ENCODE data around the gene VIPR1.
"Not testable (repeated sequence)": the region's sequence is repeated elsewhere in the genome, so short reads cannot be mapped to it uniquely, and the experiment has no call there.

VIPR1 gene

DNA sequence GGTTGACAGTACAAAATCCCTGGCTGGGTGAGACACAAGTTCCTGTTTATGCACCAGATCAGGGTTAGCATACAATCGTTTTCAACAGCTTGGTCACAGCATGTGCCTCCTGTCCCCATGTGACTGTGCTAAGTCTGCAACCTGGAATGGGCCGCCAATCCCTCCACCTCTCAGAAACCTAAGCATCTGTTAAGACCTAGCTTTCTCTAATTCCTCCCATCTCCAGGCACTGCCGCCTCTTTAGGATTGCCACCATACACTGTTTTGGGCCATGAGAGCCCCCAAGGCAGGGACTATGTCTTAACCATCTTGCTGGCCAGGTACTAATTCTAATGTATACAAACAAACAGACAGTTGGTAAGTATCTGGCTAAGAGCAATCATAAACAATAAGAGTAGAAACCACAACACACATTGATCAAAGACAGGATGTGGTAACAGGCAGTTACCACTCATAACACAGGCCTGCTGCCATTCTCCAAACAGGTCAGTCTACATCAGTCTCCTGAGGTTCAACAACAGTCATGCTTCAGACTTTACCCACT lies 53.7 kb downstream of the VIPR1 start (continued):
- no peak for TF ChIP-seq INSM2 (tag by site-specific recombination; IDR thresholded peaks at IDR 0.05)
- no peak for TF ChIP-seq ZNF350 (tag by site-specific recombination; IDR thresholded peaks at IDR 0.05)

DNA sequence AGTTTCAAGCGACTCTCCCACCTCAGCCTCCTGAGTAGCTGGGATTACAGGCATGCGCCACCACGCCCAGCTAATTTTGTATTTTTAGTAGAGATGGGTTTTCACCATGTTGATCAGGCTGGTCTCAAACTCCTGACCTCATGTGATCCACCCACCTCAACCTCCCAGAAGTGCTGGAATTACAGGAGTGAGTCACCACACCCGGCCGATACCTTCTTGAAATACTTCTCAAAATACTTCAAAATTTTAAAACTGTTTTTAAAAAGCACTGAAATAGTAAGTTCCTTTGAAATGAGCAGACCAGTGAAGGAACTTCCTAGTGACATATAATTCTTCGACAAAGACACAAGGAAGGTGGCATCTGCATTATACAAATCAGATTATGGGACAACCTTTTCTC lies 54.4 kb downstream of the VIPR1 start:
- CTCF ChIA-PET, result interaction anchor here (0.5 to 1.6 kb wide), 2 partner anchors 10 to 47 kb away, joined by 3 to 6 read pairs; no protein-coding TSS in a partner anchor
- POLR2A ChIA-PET; H3K27ac ChIP-seq (ENCODE audit: extremely low read depth, low read depth, low read length); H3K9me3 ChIP-seq (ENCODE audit: control insufficient read depth, insufficient read depth, low read depth, low read length); H3K4me1 ChIP-seq (ENCODE audit: control insufficient read depth, insufficient read depth, low read length); H3K4me3 ChIP-seq (ENCODE audit: low read depth, low read length): not testable (repeated sequence)
- peaks cover 43 to 89% of the 10 kb centered on the region in 2 experiments for H3K36me3 ChIP-seq (ENCODE audit: control insufficient read depth in 2 of 2, insufficient read depth in 1 of 2, low read length in 2 of 2)

DNA sequence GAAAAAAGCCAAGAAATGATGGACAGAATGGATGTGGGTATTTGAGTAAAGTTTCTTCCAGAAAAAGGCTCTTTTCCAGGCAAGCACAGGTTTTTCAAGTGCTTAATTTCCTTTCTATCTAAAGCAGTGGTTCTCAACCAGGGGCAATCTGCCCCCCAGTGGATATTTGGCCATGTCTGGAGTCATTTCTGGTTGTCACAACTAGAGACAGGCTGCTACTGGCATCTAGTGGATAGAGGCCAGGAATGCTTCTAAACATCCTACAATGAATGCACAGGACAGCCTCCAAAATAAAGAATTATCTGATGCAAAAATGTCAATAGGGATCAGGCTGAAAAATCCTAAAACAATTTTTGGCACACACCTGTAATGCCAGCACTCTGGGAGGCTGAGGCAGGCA lies 55.4 kb downstream of the VIPR1 start:
- Histone ChIP-seq H3K27ac (ENCODE audit: extremely low read depth, low read depth, low read length) (no peak overlapping the region), H3K4me1 (ENCODE audit: control insufficient read depth, insufficient read depth, low read length) (no peaks in the 10 kb centered on the region), H3K36me3 (ENCODE audit: control insufficient read depth in 2 of 2, insufficient read depth in 1 of 2, low read length in 2 of 2) (peaks cover 38 to 89% of the 10 kb centered on the region in 2 experiments; a peak in 2 of 3 replicates), H3K9me3 (ENCODE audit: control insufficient read depth, insufficient read depth, low read depth, low read length) (no peaks in the 10 kb centered on the region), H3K4me3 (ENCODE audit: low read depth, low read length) (no peak overlapping the region)
- TF ChIP-seq, protein P1, sequence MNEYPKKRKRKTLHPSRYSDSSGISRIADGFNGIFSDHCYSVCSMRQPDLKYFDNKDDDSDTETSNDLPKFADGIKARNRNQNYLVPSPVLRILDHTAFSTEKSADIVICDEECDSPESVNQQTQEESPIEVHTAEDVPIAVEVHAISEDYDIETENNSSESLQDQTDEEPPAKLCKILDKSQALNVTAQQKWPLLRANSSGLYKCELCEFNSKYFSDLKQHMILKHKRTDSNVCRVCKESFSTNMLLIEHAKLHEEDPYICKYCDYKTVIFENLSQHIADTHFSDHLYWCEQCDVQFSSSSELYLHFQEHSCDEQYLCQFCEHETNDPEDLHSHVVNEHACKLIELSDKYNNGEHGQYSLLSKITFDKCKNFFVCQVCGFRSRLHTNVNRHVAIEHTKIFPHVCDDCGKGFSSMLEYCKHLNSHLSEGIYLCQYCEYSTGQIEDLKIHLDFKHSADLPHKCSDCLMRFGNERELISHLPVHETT (tag by site-specific recombination; IDR thresholded peaks at IDR 0.05), result no peak
- peak; percentile 19; the same call in 1 of the 2 replicates for TF ChIP-seq ZNF654 (tag by site-specific recombination; IDR thresholded peaks at IDR 0.05; ENCODE audit: low read depth)
- peak; percentile 58; the same call in 1 of the 2 replicates for TF ChIP-seq CTCF (tag by site-specific recombination; IDR thresholded peaks at IDR 0.05)
- POLR2A ChIA-PET, result no interaction called here
- CTCF ChIA-PET, result interaction anchor here (0.7 kb wide), 1 partner anchor 85 kb away, joined by 4 read pairs; no protein-coding TSS in a partner anchor

DNA sequence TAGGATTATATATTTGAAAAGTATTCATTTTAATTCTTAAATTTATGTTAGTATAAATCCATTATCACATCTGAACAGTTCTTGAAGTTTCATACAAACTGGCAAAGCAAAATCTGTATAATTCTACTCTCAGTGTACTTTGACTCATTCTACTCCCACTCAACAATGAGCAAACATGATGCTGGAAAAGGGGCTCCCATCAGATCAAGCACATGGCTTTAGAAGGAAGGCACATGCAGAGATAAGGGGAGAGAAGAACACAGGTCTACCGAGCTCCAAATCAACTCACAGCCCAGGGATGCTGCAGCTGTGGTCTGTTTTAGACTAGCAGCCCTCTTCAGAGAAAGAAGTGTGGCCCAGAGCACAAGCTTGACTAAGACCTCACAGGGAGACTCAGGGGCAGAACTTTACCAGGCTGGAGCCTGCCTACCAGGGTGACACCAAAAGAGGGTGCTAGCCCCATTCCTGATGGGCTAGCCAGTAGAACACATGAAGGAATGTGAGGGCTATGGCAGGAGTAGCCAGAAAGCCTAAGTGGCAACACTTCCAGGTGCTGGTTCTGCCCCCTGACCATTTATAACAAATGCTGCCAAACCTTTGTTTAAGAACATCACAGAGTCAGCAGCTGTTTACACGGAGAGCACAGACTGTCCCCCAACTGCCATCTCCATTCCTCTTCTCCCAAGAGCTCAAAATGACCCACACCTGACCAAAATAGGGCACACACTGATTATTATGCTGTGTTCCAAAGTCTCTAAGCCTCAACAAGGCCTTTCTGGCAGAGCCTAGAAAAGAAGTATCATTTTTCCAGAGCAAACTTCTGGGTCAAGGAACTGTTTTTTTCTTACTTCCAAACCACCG lies 59.8 kb downstream of the VIPR1 start:
- Histone ChIP-seq H3K4me1 (ENCODE audit: control insufficient read depth, insufficient read depth, low read length) (no peaks in the 10 kb centered on the region), H3K4me3 (ENCODE audit: low read depth, low read length) (no peak overlapping the region), H3K9me3 (ENCODE audit: control insufficient read depth, insufficient read depth, low read depth, low read length) (no peaks in the 10 kb centered on the region), H3K27ac (ENCODE audit: extremely low read depth, low read depth, low read length) (no peak overlapping the region), H3K36me3 (ENCODE audit: control insufficient read depth in 2 of 2, insufficient read depth in 1 of 2, low read length in 2 of 2) (peaks cover 23 to 89% of the 10 kb centered on the region in 2 experiments)
- CTCF ChIA-PET, result interaction anchor here (0.8 kb wide), 1 partner anchor 333 kb away, joined by 3 read pairs; no protein-coding TSS in a partner anchor
- POLR2A ChIA-PET, result no interaction called here
- TF ChIP-seq ZNF280D (tag by site-specific recombination; IDR thresholded peaks at IDR 0.05) (no peak), PATZ1 (tag by site-specific recombination; IDR thresholded peaks at IDR 0.05) (no peak), ZNF76 (tag by site-specific recombination; IDR thresholded peaks at IDR 0.05; ENCODE audit: borderline replicate concordance, low read depth) (no peak), KLF8 (tag by site-specific recombination; IDR thresholded peaks at IDR 0.05) (no peak), ZSCAN16 (tag by site-specific recombination; IDR thresholded peaks at IDR 0.05) (no peak), ZNF202 (tag by site-specific recombination; IDR thresholded peaks at IDR 0.05; ENCODE audit: borderline replicate concordance) (no peak), WT1 (tag by site-specific recombination; IDR thresholded peaks at IDR 0.05) (no peak), ZNF416 (tag by site-specific recombination; IDR thresholded peaks at IDR 0.05) (no peak), ZNF311 (tag by site-specific recombination; IDR thresholded peaks at IDR 0.05; ENCODE audit: borderline replicate concordance) (no peak)
- TF ChIP-seq, protein P2, sequence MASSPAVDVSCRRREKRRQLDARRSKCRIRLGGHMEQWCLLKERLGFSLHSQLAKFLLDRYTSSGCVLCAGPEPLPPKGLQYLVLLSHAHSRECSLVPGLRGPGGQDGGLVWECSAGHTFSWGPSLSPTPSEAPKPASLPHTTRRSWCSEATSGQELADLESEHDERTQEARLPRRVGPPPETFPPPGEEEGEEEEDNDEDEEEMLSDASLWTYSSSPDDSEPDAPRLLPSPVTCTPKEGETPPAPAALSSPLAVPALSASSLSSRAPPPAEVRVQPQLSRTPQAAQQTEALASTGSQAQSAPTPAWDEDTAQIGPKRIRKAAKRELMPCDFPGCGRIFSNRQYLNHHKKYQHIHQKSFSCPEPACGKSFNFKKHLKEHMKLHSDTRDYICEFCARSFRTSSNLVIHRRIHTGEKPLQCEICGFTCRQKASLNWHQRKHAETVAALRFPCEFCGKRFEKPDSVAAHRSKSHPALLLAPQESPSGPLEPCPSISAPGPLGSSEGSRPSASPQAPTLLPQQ (tag by site-specific recombination; IDR thresholded peaks at IDR 0.05), result no peak
